Measurements from ENCODE around the gene PPP2R2C. TPM values are rescaled to one million over a fixed set of nuclear protein-coding genes. Genes with fewer than 3 reads are reported as not detected.

Gene PPP2R2C
- total RNA-seq, 1 experiment from 2014 or later: 8.1 TPM

GRCh38 chr4:6405397-6405706, 67.1 kb downstream of the PPP2R2C start:
- H2BK5ac ChIP-seq (ENCODE audit: insufficient read length, low read length): no peak overlapping the region
- no peaks in the 10 kb centered on the region for H4K20me1 ChIP-seq (ENCODE audit: control insufficient read depth, insufficient read depth, insufficient read length)
- no peaks in the 10 kb centered on the region for H3K4me1 ChIP-seq (ENCODE audit: insufficient read depth, low read length)
- Mint-ChIP-seq H3K4me1 (peaks cover 24 to 40% of the 10 kb centered on the region in 2 experiments), H3K27me3 (ENCODE audit: low read depth) (peaks cover 7% of the 10 kb centered on the region), H3K4me3 (peak overlapping the region in 1 of 2 experiments; percentile 58; a peak in 2 of 5 replicates), H3K27ac (peak overlapping the region in 1 of 3 experiments; percentile 15; a peak in 1 of 7 replicates), H3K36me3 (ENCODE audit: insufficient read depth in 1 of 3, low read depth in 3 of 3) (no peaks in the 10 kb centered on the region), H3K9me3 (no peaks in the 10 kb centered on the region; a peak in 1 of 5 replicates)
- no peak overlapping the region for H2BK20ac ChIP-seq (ENCODE audit: low read depth, low read length, poor library complexity, severe bottlenecking)
- no peak overlapping the region for H2BK120ac ChIP-seq (ENCODE audit: low read depth, low read length, poor library complexity, severe bottlenecking)
- H4K5ac ChIP-seq (ENCODE audit: insufficient read length, low read depth, low read length): no peak overlapping the region
- no peaks in the 10 kb centered on the region for H3K9me3 ChIP-seq (ENCODE audit: control insufficient read depth, low read depth, low read length)
- H2AK5ac ChIP-seq (ENCODE audit: insufficient read length, low read length): no peak overlapping the region
- no peaks in the 10 kb centered on the region for H3K23me2 ChIP-seq (ENCODE audit: insufficient read length, low read depth, low read length, poor library complexity, severe bottlenecking)
- H3K79me2 ChIP-seq (ENCODE audit: insufficient read depth, low read length): no peaks in the 10 kb centered on the region
- no peak for TF ChIP-seq CTCF (conservative IDR thresholded peaks at IDR 0.05)
- H3K56ac ChIP-seq (ENCODE audit: insufficient read length, low read depth, low read length): no peak overlapping the region
- H2AFZ ChIP-seq (ENCODE audit: low read length): no peak overlapping the region
- no peak overlapping the region for H4K91ac ChIP-seq (ENCODE audit: insufficient read length, low read depth, low read length)
- H3T11ph ChIP-seq (ENCODE audit: low read length): no peak overlapping the region
- no CpG with 5 or more reads among the region's 2 CpGs for WGBS (ENCODE audit: extremely low coverage, insufficient read length, low lambda C conversion rate)
- no peak overlapping the region for H2BK12ac ChIP-seq (ENCODE audit: insufficient read length, low read depth, low read length)
- H3K9ac ChIP-seq (ENCODE audit: extremely low read depth, insufficient read length, low read length): no peak overlapping the region
- no peak for DNase-seq
- no peak overlapping the region for H3K27ac ChIP-seq (ENCODE audit: insufficient read length, low read depth, low read length)
- no peaks in the 10 kb centered on the region for H3K27me3 ChIP-seq (ENCODE audit: insufficient read depth, low read length)
- no peak overlapping the region for H3K23ac ChIP-seq (ENCODE audit: insufficient read length, low read depth, low read length)
- no peak overlapping the region for H3K14ac ChIP-seq (ENCODE audit: insufficient read depth, low read length)
- H3K4ac ChIP-seq (ENCODE audit: low read depth, low read length): no peak overlapping the region
- H3K79me1 ChIP-seq (ENCODE audit: insufficient read depth, low read depth, low read length, poor library complexity, severe bottlenecking): no peaks in the 10 kb centered on the region
- no peak overlapping the region for H3K18ac ChIP-seq (ENCODE audit: insufficient read length, low read depth, low read length)
- no peak overlapping the region for H3K4me2 ChIP-seq (ENCODE audit: insufficient read depth, insufficient read length, low read length)
- H4K8ac ChIP-seq (replicated peaks; ENCODE audit: insufficient read length, low read depth, low read length): no peak overlapping the region
- H2BK15ac ChIP-seq (ENCODE audit: low read depth, low read length): no peak overlapping the region

Measured in H9 (cell line).